Activated CD8-positive, alpha-beta T cell treated with anti-CD3 and anti-CD28 coated beads for 36 hours (primary cell): ENCODE measurements around the gene NOB1. TPM values are rescaled to one million over a fixed set of nuclear protein-coding genes. Genes with fewer than 3 reads are reported as not detected.

Source experiments
- ATAC-seq: fragments of 200-7000 bp; cut with Tn5 transposase; one replicate; pipeline ENCODE4 v1.10.0; 2021; ENCODE audit warnings: mild to moderate bottlenecking, moderate library complexity
- CTCF ChIA-PET: fragments of 350-600 bp; sonication (Branson Sonifier 250); formaldehyde crosslinking; loops from one replicate; lab custom pipeline; 2021; ENCODE audit warnings: antibody characterized with exemption; lab: Charles Lee
- POLR2A ChIA-PET: fragments of 350-600 bp; sonication (Branson Sonifier 250); formaldehyde crosslinking; loops from one replicate; lab custom pipeline; 2021; ENCODE audit warnings: antibody characterized with exemption; lab: Charles Lee
- DNase-seq: peaks from one replicate; pipeline ENCODE4 v3.0.0-alpha.2; 2020
- H3K27ac Mint-ChIP-seq: one replicate; pipeline ENCODE4 v1.8.0; 2021; ENCODE audit warnings: mild to moderate bottlenecking, mixed read lengths
- H3K27me3 Mint-ChIP-seq: one replicate; pipeline ENCODE4 v1.8.0; 2021; ENCODE audit warnings: mixed read lengths
- H3K36me3 Mint-ChIP-seq: one replicate; pipeline ENCODE4 v1.8.0; 2021; ENCODE audit warnings: low read depth, mixed read lengths
- H3K4me1 Mint-ChIP-seq: one replicate; pipeline ENCODE4 v1.8.0; 2021; ENCODE audit warnings: low read depth, mixed read lengths
- H3K4me3 Mint-ChIP-seq: one replicate; pipeline ENCODE4 v1.8.0; 2021; ENCODE audit warnings: mild to moderate bottlenecking, moderate library complexity, mixed read lengths
- H3K9me3 Mint-ChIP-seq: one replicate; pipeline ENCODE4 v1.8.0; 2021; ENCODE audit warnings: mixed read lengths
- intact Hi-C: fragments of 100-400 bp; cut with micrococcal nuclease; formaldehyde crosslinking; loops from one replicate; pipeline ENCODE4 v1.10.0; 2022
- total RNA-seq, 2 experiments: library from RNA; stranded (reverse); gene quantifications; one replicate each; pipeline ENCODE4 v1.2.3, GENCODE V29; 2021
- TF ChIP-seq, protein P1 (sequence below): fragments of 200-600 bp; IDR thresholded peaks from one replicate; pipeline ENCODE4 v1.8.0; 2022; ENCODE audit warnings: antibody characterized with exemption, mild to moderate bottlenecking

The NOB1 gene
- total RNA-seq, 2 experiments from 2014 or later, result 139 to 146 TPM

DNA sequence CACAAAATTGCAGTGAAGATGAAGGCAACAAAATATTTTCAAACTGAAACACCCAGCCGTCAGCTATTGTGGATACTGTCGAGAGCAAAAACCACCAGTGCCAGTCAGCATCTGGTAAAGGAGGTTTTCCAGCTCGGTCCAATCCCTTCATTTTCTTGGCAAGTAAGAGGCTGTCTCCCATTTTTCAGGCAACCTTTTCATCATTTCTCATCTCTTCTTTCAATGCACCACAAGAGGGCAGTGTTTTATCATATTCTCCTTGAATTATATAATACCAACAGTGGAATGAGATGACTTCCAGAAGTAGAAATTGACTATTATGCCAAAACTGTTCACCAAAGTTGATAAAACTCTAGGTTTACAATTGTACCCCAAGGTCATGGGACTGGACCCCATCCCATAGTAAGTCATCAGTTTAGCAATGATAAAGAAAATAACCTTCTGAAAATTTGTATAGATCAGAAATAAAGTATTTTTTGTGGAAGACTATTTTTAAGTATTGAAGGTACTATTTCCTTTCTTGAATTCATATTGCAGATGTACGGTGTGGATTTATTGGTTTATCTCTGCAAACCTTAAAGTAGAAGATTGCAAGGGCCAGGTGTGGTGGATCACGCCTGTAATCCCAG, 45.2 kb downstream of the NOB1 start:
- no peaks in the 10 kb centered on the region for H3K9me3 Mint-ChIP-seq
- intact Hi-C loops, result no loop called here
- POLR2A ChIA-PET, result interaction anchor here (1.3 to 3.8 kb wide), 2 partner anchors 44 to 221 kb away, joined by 4 to 21 read pairs; partner anchors contain the start of gene NOB1
- H3K27me3 Mint-ChIP-seq, result no peaks in the 10 kb centered on the region
- TF ChIP-seq, protein P1, sequence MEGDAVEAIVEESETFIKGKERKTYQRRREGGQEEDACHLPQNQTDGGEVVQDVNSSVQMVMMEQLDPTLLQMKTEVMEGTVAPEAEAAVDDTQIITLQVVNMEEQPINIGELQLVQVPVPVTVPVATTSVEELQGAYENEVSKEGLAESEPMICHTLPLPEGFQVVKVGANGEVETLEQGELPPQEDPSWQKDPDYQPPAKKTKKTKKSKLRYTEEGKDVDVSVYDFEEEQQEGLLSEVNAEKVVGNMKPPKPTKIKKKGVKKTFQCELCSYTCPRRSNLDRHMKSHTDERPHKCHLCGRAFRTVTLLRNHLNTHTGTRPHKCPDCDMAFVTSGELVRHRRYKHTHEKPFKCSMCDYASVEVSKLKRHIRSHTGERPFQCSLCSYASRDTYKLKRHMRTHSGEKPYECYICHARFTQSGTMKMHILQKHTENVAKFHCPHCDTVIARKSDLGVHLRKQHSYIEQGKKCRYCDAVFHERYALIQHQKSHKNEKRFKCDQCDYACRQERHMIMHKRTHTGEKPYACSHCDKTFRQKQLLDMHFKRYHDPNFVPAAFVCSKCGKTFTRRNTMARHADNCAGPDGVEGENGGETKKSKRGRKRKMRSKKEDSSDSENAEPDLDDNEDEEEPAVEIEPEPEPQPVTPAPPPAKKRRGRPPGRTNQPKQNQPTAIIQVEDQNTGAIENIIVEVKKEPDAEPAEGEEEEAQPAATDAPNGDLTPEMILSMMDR, result peak; percentile 86
- peaks cover 4% of the 10 kb centered on the region for H3K36me3 Mint-ChIP-seq
- no peak overlapping the region for H3K4me3 Mint-ChIP-seq
- DNase-seq (no peak), ATAC-seq (peak; percentile 53)
- CTCF ChIA-PET, result interaction anchor here (0.7 to 4.8 kb wide), 22 partner anchors 10 to 322 kb away, joined by 3 to 47 read pairs (median 4); partner anchors contain the start of genes NOB1, NQO1 and WWP2
- peak overlapping the region; percentile 67 for H3K27ac Mint-ChIP-seq
- peaks cover 5% of the 10 kb centered on the region for H3K4me1 Mint-ChIP-seq

DNA sequence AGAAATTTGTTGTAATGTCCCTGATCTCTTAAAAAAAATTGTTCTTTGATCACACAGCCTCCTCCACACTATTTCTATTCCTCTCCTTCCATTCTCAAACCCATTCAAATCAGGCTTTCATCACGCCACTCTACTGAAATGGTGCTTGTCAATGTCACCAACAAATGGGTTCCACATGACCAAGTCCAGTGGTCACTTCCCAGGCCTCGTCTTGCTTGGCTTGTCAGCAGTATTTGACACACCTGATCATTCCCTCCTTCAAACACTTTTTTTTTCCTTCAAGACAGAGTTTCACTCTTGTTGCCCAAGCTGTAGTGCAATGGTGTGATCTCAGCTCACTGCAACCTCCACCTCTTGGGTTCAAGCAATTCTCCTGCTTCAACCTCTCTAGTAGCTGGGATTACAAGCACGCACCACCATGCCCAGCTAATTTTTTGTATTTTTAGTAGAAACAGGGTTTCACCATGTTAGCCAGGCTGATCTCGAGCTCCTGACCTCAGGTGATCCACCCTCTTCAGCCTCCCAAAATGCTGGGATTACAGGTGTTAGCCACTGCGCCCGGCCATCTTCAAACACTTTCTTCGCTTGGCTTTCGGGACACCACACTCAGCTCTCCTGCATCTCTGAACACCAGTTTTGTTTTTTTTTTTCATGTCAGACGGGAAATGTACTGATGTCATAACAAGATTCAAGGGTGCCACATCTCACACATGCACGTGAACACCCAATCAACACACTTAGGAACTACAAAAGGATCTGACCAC, 46.6 kb downstream of the NOB1 start:
- POLR2A ChIA-PET, result interaction anchor here (0.6 to 3.8 kb wide), 3 partner anchors 46 to 312 kb away, joined by 3 to 21 read pairs (median 4); partner anchors contain the start of gene NOB1
- no peaks in the 10 kb centered on the region for H3K27me3 Mint-ChIP-seq
- no peak for ATAC-seq

DNA sequence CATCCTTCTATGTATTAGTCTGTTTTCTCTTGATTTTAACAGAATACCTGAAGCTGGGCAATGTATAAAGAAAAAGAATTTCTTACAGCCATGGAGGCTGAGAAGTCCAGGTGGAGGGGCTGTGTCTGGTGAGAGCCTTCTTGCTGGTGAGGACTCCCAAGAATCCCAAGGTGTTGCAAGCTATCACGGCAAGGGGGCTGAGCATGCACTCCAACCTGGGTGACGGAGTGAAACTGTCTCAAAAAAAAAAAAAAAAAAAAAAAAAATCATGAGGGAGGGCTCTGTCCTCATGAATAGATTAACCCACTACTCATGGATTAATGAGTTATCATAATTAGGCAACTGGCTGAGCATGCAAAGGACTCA, 47.8 kb downstream of the NOB1 start:
- ChIA-PET POLR2A (interaction anchor here (1.1 kb wide), 1 partner anchor 48 kb away, joined by 3 read pairs; the partner anchor contains the start of gene NOB1), CTCF (interaction anchor here (1.3 to 2.2 kb wide), 2 partner anchors 47 to 224 kb away, joined by 3 to 10 read pairs; partner anchors contain the start of gene NOB1)
- no peaks in the 10 kb centered on the region for H3K9me3 Mint-ChIP-seq
- peak overlapping the region; percentile 56 for H3K27ac Mint-ChIP-seq
- DNase-seq, result no peak
- H3K4me3 Mint-ChIP-seq, result no peak overlapping the region
- TF ChIP-seq, protein P1, result no peak
- H3K36me3 Mint-ChIP-seq, result peaks cover 4% of the 10 kb centered on the region
- H3K4me1 Mint-ChIP-seq, result peaks cover 5% of the 10 kb centered on the region
- ATAC-seq, result no peak
- no peaks in the 10 kb centered on the region for H3K27me3 Mint-ChIP-seq
- intact Hi-C loops, result no loop called here

More for the DNA sequence above, 46.6 kb downstream of the NOB1 start:
- intact Hi-C loops, result no loop called here
- Mint-ChIP-seq H3K9me3 (no peaks in the 10 kb centered on the region), H3K36me3 (peaks cover 4% of the 10 kb centered on the region), H3K27ac (peak overlapping the region; percentile 34), H3K4me1 (peaks cover 5% of the 10 kb centered on the region), H3K4me3 (no peak overlapping the region)
- TF ChIP-seq, protein P1, result no peak
- no peak for DNase-seq
- CTCF ChIA-PET, result interaction anchor here (1.0 to 4.8 kb wide), 8 partner anchors 8 to 99 kb away, joined by 3 to 47 read pairs (median 4); partner anchors contain the start of genes NOB1 and NQO1

DNA sequence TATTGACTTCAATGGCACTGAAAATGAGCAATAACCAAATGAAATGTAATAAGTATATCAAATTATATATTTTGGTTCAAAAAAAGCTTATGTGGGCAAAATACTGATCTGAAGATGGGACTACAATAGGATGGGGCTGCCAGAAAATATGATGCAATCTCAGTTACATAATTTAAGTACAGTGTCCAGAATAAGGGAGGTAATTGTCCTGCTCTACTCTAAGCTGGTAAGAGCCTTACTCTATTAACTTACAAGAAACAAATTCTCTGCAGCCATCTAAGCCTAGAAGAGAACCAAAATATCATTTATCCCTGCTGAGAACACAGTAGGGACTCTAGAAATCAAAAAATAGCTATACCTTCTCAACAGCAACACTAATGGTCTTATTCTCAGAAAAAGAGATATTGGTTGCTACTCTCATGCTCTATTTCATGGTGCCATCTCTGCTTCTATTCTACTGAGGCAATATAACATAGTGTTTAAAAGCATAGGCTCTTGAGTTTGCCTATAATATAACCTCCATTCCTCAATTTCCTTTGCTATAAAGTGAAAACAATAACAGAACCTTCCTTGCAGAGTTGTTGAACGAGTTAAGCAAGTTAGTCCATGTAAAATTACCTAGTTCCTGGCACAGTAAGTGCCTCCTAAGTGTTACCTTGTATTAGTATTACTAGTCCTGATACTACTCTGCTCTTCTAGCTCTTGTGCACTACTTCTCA, 48.3 kb downstream of the NOB1 start:
- peaks cover 7% of the 10 kb centered on the region for H3K36me3 Mint-ChIP-seq
- no peaks in the 10 kb centered on the region for H3K9me3 Mint-ChIP-seq
- DNase-seq (no peak), ATAC-seq (no peak)
- TF ChIP-seq, protein P1, result no peak
- H3K27me3 Mint-ChIP-seq, result no peaks in the 10 kb centered on the region
- intact Hi-C loops, result no loop called here
- ChIA-PET CTCF (interaction anchor here (1.3 to 2.2 kb wide), 2 partner anchors 48 to 224 kb away, joined by 3 to 10 read pairs; partner anchors contain the start of gene NOB1), POLR2A (interaction anchor here (1.1 kb wide), 1 partner anchor 48 kb away, joined by 3 read pairs; the partner anchor contains the start of gene NOB1)
- H3K4me3 Mint-ChIP-seq, result no peak overlapping the region
- H3K27ac Mint-ChIP-seq, result peak overlapping the region; percentile 56
- H3K4me1 Mint-ChIP-seq, result peaks cover 5% of the 10 kb centered on the region
